Uterus (tissue), 2 donors: ENCODE measurements around the gene OR2T33.
"Not testable (repeated sequence)": the region's sequence is repeated elsewhere in the genome, so short reads cannot be mapped to it uniquely, and the experiment has no call there.

Experiments used
- POLR2A ChIP-seq, 2 donors: fragments of 450-650 bp; IDR thresholded peaks; one replicate each; pipeline ENCODE4 v1.6.1; 2016; ENCODE audit warnings: antibody characterized with exemption in 2 of 2, mild to moderate bottlenecking in 1 of 2, moderate library complexity in 1 of 2
- TF ChIP-seq, protein P1 (sequence below), 4 experiments: fragments of 200-600 bp in 2 of 4; fragments of 450-650 bp in 2 of 4; sonication (generic) in 2 of 4; IDR thresholded peaks; one replicate each; pipeline ENCODE4 v1.5.1; 2016 to 2019; ENCODE audit warnings: antibody characterized with exemption in 4 of 4, mild to moderate bottlenecking in 2 of 4, moderate library complexity in 1 of 4

DNA sequence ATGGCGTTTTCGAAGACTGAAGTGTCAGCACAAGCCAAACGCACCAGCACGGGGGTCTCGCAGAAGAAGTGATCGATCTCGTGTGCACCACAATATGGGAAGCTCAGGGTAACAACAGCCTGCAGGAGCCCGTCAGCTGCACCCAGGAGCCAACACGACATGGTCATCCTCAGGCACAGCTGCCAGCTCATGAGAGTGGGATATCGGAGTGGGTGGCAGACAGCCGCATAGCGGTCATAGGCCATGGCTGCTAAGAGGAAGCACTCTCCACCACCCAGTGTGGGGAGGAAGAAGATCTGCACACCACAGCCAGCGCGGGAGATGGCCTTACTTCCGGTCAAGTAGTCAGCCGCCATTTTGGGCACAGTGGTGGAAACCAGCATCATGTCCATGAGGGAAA is 4.6 kb downstream of the OR2T33 start:
- TF ChIP-seq, protein P1, sequence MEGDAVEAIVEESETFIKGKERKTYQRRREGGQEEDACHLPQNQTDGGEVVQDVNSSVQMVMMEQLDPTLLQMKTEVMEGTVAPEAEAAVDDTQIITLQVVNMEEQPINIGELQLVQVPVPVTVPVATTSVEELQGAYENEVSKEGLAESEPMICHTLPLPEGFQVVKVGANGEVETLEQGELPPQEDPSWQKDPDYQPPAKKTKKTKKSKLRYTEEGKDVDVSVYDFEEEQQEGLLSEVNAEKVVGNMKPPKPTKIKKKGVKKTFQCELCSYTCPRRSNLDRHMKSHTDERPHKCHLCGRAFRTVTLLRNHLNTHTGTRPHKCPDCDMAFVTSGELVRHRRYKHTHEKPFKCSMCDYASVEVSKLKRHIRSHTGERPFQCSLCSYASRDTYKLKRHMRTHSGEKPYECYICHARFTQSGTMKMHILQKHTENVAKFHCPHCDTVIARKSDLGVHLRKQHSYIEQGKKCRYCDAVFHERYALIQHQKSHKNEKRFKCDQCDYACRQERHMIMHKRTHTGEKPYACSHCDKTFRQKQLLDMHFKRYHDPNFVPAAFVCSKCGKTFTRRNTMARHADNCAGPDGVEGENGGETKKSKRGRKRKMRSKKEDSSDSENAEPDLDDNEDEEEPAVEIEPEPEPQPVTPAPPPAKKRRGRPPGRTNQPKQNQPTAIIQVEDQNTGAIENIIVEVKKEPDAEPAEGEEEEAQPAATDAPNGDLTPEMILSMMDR (IDR thresholded peaks at IDR 0.05): not testable (repeated sequence)
- not testable (repeated sequence) for TF ChIP-seq POLR2A (IDR thresholded peaks at IDR 0.05)
